Measurements from ENCODE around the gene DEFB132. TPM values are rescaled to one million over a fixed set of nuclear protein-coding genes. Genes with fewer than 3 reads are reported as not detected.

Gene DEFB132
- total and polyA plus RNA-seq, 2 experiments from 2014 or later = not detected

- TF ChIP-seq EZH2phosphoT487 (IDR thresholded peaks at IDR 0.05; ENCODE audit: insufficient read depth, low read depth) = no peak
- TF ChIP-seq EZH2 (IDR thresholded peaks at IDR 0.05; ENCODE audit: insufficient read depth, poor library complexity, severe bottlenecking) = no peak
- Histone ChIP-seq H3K9me3 (ENCODE audit: low read depth) (no peaks in the 10 kb centered on the region), H3K36me3 (ENCODE audit: low read depth) (no peaks in the 10 kb centered on the region), H3K9ac (no peak overlapping the region), H3K27me3 (replicated peaks; ENCODE audit: insufficient read depth) (no peaks in the 10 kb centered on the region), H2AFZ (no peak overlapping the region), H4K20me1 (ENCODE audit: insufficient read depth) (no peaks in the 10 kb centered on the region), H3F3A (ENCODE audit: insufficient read depth) (peaks cover 8% of the 10 kb centered on the region; the same call in 1 of the 2 replicates), H3K9me2 (ENCODE audit: insufficient read depth) (no peaks in the 10 kb centered on the region), H3K79me2 (ENCODE audit: insufficient read depth) (no peaks in the 10 kb centered on the region), H3K4me3 (no peak overlapping the region), H3K4me2 (ENCODE audit: unreplicated experiment) (no peak overlapping the region), H3K27ac (no peak overlapping the region), H3K4me1 (ENCODE audit: insufficient read depth) (peaks cover 8% of the 10 kb centered on the region)
- 90 to 96% methylated on average over 2 of the region's 2 CpGs for WGBS, 2 experiments (ENCODE audit: low coverage in 1 of 2, low lambda C conversion rate in 2 of 2, missing lambda C conversion rate in 2 of 2)
- in situ Hi-C loops (cut with MboI) = no loop called here
- DNase-seq = no peak
These were observed 29.0 kb downstream of the DEFB132 start for GRCh38 chr20:286508-286907.

DNA sequence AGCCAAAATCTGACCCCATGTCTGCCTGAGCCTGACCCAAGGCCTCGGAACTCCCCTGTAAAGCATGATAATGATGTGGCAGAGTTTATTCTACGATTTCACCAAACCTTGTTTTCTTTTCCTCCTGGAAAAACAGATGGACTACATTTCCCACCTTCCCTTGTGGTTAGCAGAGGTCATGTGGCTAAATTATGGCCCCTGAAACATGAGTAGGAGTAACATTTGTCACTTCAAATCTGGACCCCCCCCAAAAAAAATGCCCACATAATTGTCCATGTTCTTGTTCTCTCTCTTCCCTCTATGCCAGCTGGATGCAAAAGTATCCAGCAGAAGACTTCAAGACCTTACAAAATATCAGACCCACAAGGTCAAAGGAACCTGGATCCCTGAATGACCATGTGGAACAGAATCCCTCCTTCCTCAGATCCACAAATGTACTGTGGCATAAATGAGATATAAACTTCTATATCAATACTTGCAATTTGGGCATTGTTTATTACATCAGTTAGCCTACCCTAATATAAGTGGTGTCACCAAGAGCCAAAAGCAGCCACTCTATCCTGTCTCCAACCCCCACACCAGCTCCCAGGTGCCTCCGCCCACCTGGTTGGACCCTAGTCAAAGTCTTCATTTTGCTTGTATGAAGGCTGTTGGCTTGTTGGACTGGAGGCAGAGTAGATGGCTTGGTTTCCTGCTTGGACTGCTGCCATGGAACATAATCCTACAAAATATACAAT, 31.6 kb downstream of the DEFB132 start:
- DNase-seq = no peak
- peaks cover 10% of the 10 kb centered on the region for H3K4me1 ChIP-seq (ENCODE audit: insufficient read depth)
- H3F3A ChIP-seq (ENCODE audit: insufficient read depth) = peaks cover 8% of the 10 kb centered on the region; the same call in 1 of the 2 replicates
- no peak overlapping the region for H3K27ac ChIP-seq
- no peaks in the 10 kb centered on the region for H3K27me3 ChIP-seq (replicated peaks; ENCODE audit: insufficient read depth)
- peak overlapping the region; percentile 87 for H3K4me3 ChIP-seq
- TF ChIP-seq EZH2phosphoT487 (IDR thresholded peaks at IDR 0.05; ENCODE audit: insufficient read depth, low read depth) (no peak), EZH2 (IDR thresholded peaks at IDR 0.05; ENCODE audit: insufficient read depth, poor library complexity, severe bottlenecking) (no peak)
- H3K9me3 ChIP-seq (ENCODE audit: low read depth) = no peaks in the 10 kb centered on the region
- H4K20me1 ChIP-seq (ENCODE audit: insufficient read depth) = no peaks in the 10 kb centered on the region
- no peaks in the 10 kb centered on the region for H3K36me3 ChIP-seq (ENCODE audit: low read depth)
- H3K4me2 ChIP-seq (ENCODE audit: unreplicated experiment) = no peak overlapping the region
- H3K79me2 ChIP-seq (ENCODE audit: insufficient read depth) = no peaks in the 10 kb centered on the region
- no peak overlapping the region for H3K9ac ChIP-seq
- 76 to 78% methylated on average over 3 of the region's 3 CpGs for WGBS, 2 experiments (ENCODE audit: low coverage in 1 of 2, low lambda C conversion rate in 2 of 2, missing lambda C conversion rate in 2 of 2)
- in situ Hi-C loops (cut with MboI) = no loop called here
- H2AFZ ChIP-seq = peak overlapping the region; percentile 96; the same call in 1 of the 2 replicates
- H3K9me2 ChIP-seq (ENCODE audit: insufficient read depth) = no peaks in the 10 kb centered on the region

GRCh38 chr20:289693-290083, 32.2 kb downstream of the DEFB132 start:
- in situ Hi-C loops (cut with MboI) = no loop called here

GRCh38 chr20:290084-290831, 32.7 kb downstream of the DEFB132 start, which contains the start of gene C20orf96:
TSS of gene C20orf96 (minus strand) at chr20:290750. CDS start at chr20:290610, 140 bp downstream.
- WGBS, 2 experiments (ENCODE audit: low coverage in 1 of 2, low lambda C conversion rate in 2 of 2, missing lambda C conversion rate in 2 of 2) = 1 to 2% methylated on average over 37 to 42 of the region's 43 CpGs
- H3K36me3 ChIP-seq (ENCODE audit: low read depth) = no peaks in the 10 kb centered on the region
- H3K9me2 ChIP-seq (ENCODE audit: insufficient read depth) = no peaks in the 10 kb centered on the region
- peak within 1 kb of the TSS; percentile 84 for H3K9ac ChIP-seq
- H3K79me2 ChIP-seq (ENCODE audit: insufficient read depth) = no peaks in the 10 kb centered on the region
- peaks cover 10% of the 10 kb centered on the region for H3K4me1 ChIP-seq (ENCODE audit: insufficient read depth)
- H3K9me3 ChIP-seq (ENCODE audit: low read depth) = no peaks in the 10 kb centered on the region
- H3K27me3 ChIP-seq (replicated peaks; ENCODE audit: insufficient read depth) = no peaks in the 10 kb centered on the region
- H3K4me3 ChIP-seq = peak within 1 kb of the TSS; percentile 87
- peak within 1 kb of the TSS; percentile 96 for H2AFZ ChIP-seq
- TF ChIP-seq EZH2 (IDR thresholded peaks at IDR 0.05; ENCODE audit: insufficient read depth, poor library complexity, severe bottlenecking) = no peak
- TF ChIP-seq EZH2phosphoT487 (IDR thresholded peaks at IDR 0.05; ENCODE audit: insufficient read depth, low read depth) = no peak
- peaks cover 8% of the 10 kb centered on the region; the same call in 1 of the 2 replicates for H3F3A ChIP-seq (ENCODE audit: insufficient read depth)
- peak within 1 kb of the TSS; percentile 83 for H3K4me2 ChIP-seq (ENCODE audit: unreplicated experiment)
- H4K20me1 ChIP-seq (ENCODE audit: insufficient read depth) = no peaks in the 10 kb centered on the region
- in situ Hi-C loops (cut with MboI) = no loop called here
- H3K27ac ChIP-seq = peak within 1 kb of the TSS; percentile 86
- peak; percentile 97 for DNase-seq

More at GRCh38 chr20:289693-290083, 32.2 kb downstream of the DEFB132 start:
- Histone ChIP-seq H3K36me3 (ENCODE audit: low read depth) (no peaks in the 10 kb centered on the region), H3K4me3 (peak overlapping the region; percentile 87), H3K9me3 (ENCODE audit: low read depth) (no peaks in the 10 kb centered on the region), H3K27ac (peak overlapping the region; percentile 86), H3F3A (ENCODE audit: insufficient read depth) (peaks cover 8% of the 10 kb centered on the region; the same call in 1 of the 2 replicates), H2AFZ (peak overlapping the region; percentile 96), H4K20me1 (ENCODE audit: insufficient read depth) (no peaks in the 10 kb centered on the region), H3K79me2 (ENCODE audit: insufficient read depth) (no peaks in the 10 kb centered on the region), H3K9ac (peak overlapping the region; percentile 84), H3K9me2 (ENCODE audit: insufficient read depth) (no peaks in the 10 kb centered on the region), H3K4me1 (ENCODE audit: insufficient read depth) (peaks cover 10% of the 10 kb centered on the region), H3K27me3 (replicated peaks; ENCODE audit: insufficient read depth) (no peaks in the 10 kb centered on the region), H3K4me2 (ENCODE audit: unreplicated experiment) (peak overlapping the region; percentile 83)
- WGBS, 2 experiments (ENCODE audit: low coverage in 1 of 2, low lambda C conversion rate in 2 of 2, missing lambda C conversion rate in 2 of 2) = 50% methylated on average over 2 of the region's 2 CpGs
- DNase-seq = peak; percentile 23
- TF ChIP-seq EZH2phosphoT487 (IDR thresholded peaks at IDR 0.05; ENCODE audit: insufficient read depth, low read depth) = no peak
